Endodermal cell (in vitro differentiated cells): ENCODE data around the gene AJAP1. TPM values are rescaled to one million over a fixed set of nuclear protein-coding genes. Genes with fewer than 3 reads are reported as not detected.

Source experiments
- DNase-seq: peaks from one replicate; pipeline ENCODE4 v3.0.0-alpha.2; 2017
- H3K27ac ChIP-seq: 2 replicates; pipeline ENCODE4 v1.5.1; 2013; ENCODE audit warnings: mild to moderate bottlenecking, low read depth, low read length, moderate library complexity
- H3K27me3 ChIP-seq: 2 replicates; pipeline ENCODE4 v1.6.1; 2013; ENCODE audit warnings: mild to moderate bottlenecking, low read length, moderate library complexity; ENCODE audit not compliant: insufficient read depth, control insufficient read depth, poor library complexity, severe bottlenecking
- H3K36me3 ChIP-seq: 2 replicates; pipeline ENCODE4 v1.7.0; 2013; ENCODE audit warnings: mild to moderate bottlenecking, low read length, moderate library complexity; ENCODE audit not compliant: control insufficient read depth, insufficient read depth
- H3K4me1 ChIP-seq: one replicate; pipeline ENCODE4 v1.7.0; 2013; ENCODE audit warnings: low read length; ENCODE audit not compliant: control insufficient read depth, insufficient read depth
- H3K4me3 ChIP-seq: 2 replicates; pipeline ENCODE4 v1.5.1; 2013; ENCODE audit warnings: mild to moderate bottlenecking, low read length, moderate library complexity
- H3K9ac ChIP-seq: 2 replicates; pipeline ENCODE4 v1.6.1; 2013; ENCODE audit warnings: mild to moderate bottlenecking, low read length, moderate library complexity; ENCODE audit not compliant: poor library complexity, severe bottlenecking; ENCODE audit errors: extremely low read depth
- H3K9me3 ChIP-seq: 2 replicates; pipeline ENCODE4 v1.6.1; 2013; ENCODE audit warnings: mild to moderate bottlenecking, low read length, moderate library complexity; ENCODE audit not compliant: control insufficient read depth
- H3K27ac Mint-ChIP-seq: 2 replicates; pipeline ENCODE4 v1.8.0; 2020; ENCODE audit warnings: mixed read lengths
- H3K27me3 Mint-ChIP-seq: 2 replicates; pipeline ENCODE4 v1.8.0; 2021; ENCODE audit warnings: mild to moderate bottlenecking, mixed read lengths; ENCODE audit not compliant: insufficient read depth
- H3K36me3 Mint-ChIP-seq: 2 replicates; pipeline ENCODE4 v1.8.0; 2020; ENCODE audit warnings: low read depth, mixed read lengths
- H3K4me1 Mint-ChIP-seq: 2 replicates; pipeline ENCODE4 v1.8.0; 2020; ENCODE audit warnings: mixed read lengths
- H3K4me3 Mint-ChIP-seq: 2 replicates; pipeline ENCODE4 v1.8.0; 2020; ENCODE audit warnings: mild to moderate bottlenecking, moderate library complexity, mixed read lengths
- H3K9me3 Mint-ChIP-seq: 2 replicates; pipeline ENCODE4 v1.8.0; 2020; ENCODE audit warnings: mild to moderate bottlenecking, mixed read lengths
- WGBS, 2 experiments: methylation state at CpG; one replicate each; pipeline versions ENCODE4 v1.1.5 to v1.1.7; 2013; ENCODE audit warnings: missing lambda C conversion rate in 2 of 2, mixed read lengths in 1 of 2; ENCODE audit not compliant: insufficient coverage in 1 of 2, insufficient read length in 1 of 2; 5-methylcytosine and 5-hydroxymethylcytosine counted together
- total RNA-seq, 2 donors: library from RNA; stranded (reverse); fragmentation: NEBNext Ultra II Directional in 1 of 2; extraction: Animal tissue kit (Norgen Biotek cat#: 25700) in 1 of 2; gene quantifications; 2 replicates in 1 of 2; 3 replicates in 1 of 2; pipeline ENCODE4 v1.2.1, GENCODE V29; 2021
- TF ChIP-seq, protein P1 (sequence below): fragments of 200-600 bp; sonication (generic); conservative IDR thresholded peaks from 2 replicates; pipeline ENCODE4 v1.5.0; 2021; ENCODE audit warnings: antibody characterized with exemption, mild to moderate bottlenecking

The AJAP1 gene
- total RNA-seq, 2 donors from 2014 or later = 19.4 to 22.1 TPM

DNA sequence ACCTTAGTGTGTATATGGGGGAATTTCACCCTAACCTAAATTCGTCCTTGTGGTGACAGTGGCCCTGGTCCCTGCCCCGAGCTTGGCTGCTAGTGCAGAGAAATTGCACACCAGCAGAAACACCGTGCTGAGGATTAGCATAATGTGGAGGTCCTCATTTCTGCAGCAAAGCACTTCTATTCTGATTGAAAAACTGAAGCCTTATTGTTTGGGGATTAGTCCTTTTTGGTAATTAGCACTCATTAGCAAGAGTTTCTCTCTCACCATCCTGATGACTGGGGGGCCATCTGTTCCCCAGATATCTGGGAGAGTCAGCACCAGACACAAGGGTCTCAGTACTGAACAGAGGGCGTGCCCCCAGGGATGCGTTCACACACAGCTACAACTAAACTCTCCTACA is 55.2 kb downstream of the AJAP1 start:
- Histone ChIP-seq H3K9ac (no peak overlapping the region), H3K27me3 (no peaks in the 10 kb centered on the region), H3K4me1 (peaks cover 36% of the 10 kb centered on the region), H3K36me3 (peaks cover 29% of the 10 kb centered on the region), H3K4me3 (no peak overlapping the region), H3K9me3 (no peaks in the 10 kb centered on the region), H3K27ac (no peak overlapping the region)
- Mint-ChIP-seq H3K4me3 (no peak overlapping the region), H3K4me1 (peaks cover 42% of the 10 kb centered on the region), H3K27ac (no peak overlapping the region), H3K9me3 (no peaks in the 10 kb centered on the region), H3K36me3 (peaks cover 6% of the 10 kb centered on the region), H3K27me3 (peaks cover 18% of the 10 kb centered on the region)
- DNase-seq = no peak
- TF ChIP-seq, protein P1, sequence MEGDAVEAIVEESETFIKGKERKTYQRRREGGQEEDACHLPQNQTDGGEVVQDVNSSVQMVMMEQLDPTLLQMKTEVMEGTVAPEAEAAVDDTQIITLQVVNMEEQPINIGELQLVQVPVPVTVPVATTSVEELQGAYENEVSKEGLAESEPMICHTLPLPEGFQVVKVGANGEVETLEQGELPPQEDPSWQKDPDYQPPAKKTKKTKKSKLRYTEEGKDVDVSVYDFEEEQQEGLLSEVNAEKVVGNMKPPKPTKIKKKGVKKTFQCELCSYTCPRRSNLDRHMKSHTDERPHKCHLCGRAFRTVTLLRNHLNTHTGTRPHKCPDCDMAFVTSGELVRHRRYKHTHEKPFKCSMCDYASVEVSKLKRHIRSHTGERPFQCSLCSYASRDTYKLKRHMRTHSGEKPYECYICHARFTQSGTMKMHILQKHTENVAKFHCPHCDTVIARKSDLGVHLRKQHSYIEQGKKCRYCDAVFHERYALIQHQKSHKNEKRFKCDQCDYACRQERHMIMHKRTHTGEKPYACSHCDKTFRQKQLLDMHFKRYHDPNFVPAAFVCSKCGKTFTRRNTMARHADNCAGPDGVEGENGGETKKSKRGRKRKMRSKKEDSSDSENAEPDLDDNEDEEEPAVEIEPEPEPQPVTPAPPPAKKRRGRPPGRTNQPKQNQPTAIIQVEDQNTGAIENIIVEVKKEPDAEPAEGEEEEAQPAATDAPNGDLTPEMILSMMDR = no peak
- WGBS, 2 experiments = 64 to 75% methylated on average over 4 to 5 of the region's 5 CpGs

DNA sequence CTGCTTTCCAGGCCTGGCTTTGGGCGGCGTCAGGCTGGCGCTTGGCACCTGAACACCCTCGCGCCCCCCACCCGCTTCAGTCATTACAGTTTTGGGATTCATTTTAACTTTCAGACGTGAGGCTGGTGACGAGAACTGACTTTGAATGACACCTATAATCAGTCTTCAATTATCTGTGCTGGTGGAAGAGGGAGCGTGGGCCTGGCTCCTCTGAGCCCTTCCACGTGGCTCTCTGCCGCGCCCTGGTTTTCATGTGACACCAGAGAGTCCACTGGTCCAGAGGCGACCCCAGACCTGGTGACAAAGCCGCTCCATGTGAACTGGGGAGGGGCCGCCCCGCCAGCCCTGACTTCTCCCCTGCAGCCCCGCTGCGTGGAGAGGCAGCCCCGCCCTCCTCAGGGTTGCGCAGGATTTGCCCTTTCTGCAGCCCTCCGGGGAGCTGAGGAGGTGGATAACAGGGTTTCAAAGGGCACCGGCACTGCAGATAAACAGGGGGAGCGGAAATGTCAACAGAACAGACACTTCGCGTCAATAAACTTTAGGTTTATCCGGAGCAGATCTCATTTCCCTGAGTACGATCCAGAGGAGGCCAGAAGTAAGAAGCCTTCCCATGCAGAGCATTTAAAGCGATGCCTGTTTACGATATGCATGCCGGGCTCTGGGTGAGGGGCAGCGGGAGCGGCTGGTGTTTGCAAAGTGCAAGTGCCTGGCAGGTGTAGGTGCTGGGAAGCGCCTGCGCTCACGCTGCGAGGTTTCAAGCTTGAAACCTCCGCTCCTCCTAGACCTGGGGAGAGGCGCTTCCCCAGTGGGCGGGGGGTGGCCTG is 56.4 kb downstream of the AJAP1 start:
- Mint-ChIP-seq H3K4me1 (peaks cover 48% of the 10 kb centered on the region), H3K4me3 (peak overlapping the region; percentile 42), H3K36me3 (peaks cover 11% of the 10 kb centered on the region), H3K27ac (peak overlapping the region; percentile 19), H3K9me3 (peaks cover 8% of the 10 kb centered on the region), H3K27me3 (peaks cover 18% of the 10 kb centered on the region)
- peaks cover 8% of the 10 kb centered on the region for H3K9me3 ChIP-seq
- H3K27me3 ChIP-seq = no peaks in the 10 kb centered on the region
- no peak overlapping the region for H3K27ac ChIP-seq
- DNase-seq = peak; percentile 87
- WGBS, 2 experiments = 25 to 34% methylated on average over 32 to 39 of the region's 39 CpGs
- TF ChIP-seq, protein P1 = no peak
- peaks cover 41% of the 10 kb centered on the region for H3K4me1 ChIP-seq
- H3K9ac ChIP-seq = no peak overlapping the region
- H3K36me3 ChIP-seq = peaks cover 33% of the 10 kb centered on the region
- H3K4me3 ChIP-seq = no peak overlapping the region

DNA sequence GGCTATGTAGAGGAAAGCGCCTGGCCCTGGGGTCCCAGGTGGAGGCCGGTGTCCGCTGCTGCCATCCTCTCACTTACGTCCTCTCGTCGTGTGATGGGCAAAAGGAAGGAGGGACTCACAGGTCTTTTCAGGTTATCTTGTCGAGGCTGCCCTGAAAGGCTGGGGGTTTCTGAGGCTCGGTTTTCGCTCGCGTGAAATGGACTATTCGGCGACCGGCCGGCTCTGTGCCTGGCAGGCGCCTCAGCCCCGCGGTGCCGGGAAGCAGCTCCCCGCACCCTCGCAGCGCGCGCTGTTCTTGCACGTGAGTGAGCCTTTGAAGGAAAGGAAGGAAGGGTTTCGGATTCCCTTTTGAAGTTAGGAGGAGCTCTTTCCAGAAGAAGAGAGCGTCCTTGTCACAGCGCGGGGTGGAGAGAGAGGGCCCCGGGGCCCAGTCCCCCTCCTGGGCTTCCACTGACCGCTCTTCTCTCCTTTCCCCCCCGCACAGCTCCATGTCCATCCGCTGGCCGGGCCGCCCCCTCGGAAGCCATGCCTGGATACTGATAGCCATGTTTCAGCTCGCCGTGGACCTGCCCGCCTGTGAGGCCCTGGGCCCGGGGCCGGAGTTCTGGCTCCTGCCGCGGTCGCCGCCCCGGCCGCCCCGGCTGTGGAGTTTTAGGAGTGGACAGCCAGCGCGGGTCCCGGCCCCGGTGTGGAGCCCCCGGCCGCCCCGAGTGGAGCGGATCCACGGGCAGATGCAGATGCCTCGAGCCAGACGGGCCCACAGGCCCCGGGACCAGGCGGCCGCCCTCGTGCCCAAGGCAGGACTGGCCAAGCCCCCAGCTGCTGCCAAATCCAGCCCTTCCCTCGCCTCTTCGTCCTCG is 57.2 kb downstream of the AJAP1 start:
- H3K27me3 Mint-ChIP-seq = peaks cover 21% of the 10 kb centered on the region
- WGBS, 2 experiments = 47 to 64% methylated on average over 27 to 66 of the region's 66 CpGs
- no peak overlapping the region for H3K27ac Mint-ChIP-seq
- H3K4me3 ChIP-seq = no peak overlapping the region
- no peak overlapping the region for H3K9ac ChIP-seq
- TF ChIP-seq, protein P1 = no peak
- H3K9me3 Mint-ChIP-seq = peaks cover 15% of the 10 kb centered on the region
- DNase-seq = no peak
- peaks cover 41% of the 10 kb centered on the region for H3K4me1 ChIP-seq
- H3K36me3 ChIP-seq = peaks cover 36% of the 10 kb centered on the region
- peaks cover 12% of the 10 kb centered on the region for H3K9me3 ChIP-seq
- H3K27ac ChIP-seq = no peak overlapping the region
- H3K36me3 Mint-ChIP-seq = peaks cover 20% of the 10 kb centered on the region
- H3K4me3 Mint-ChIP-seq = peak overlapping the region; percentile 42
- H3K4me1 Mint-ChIP-seq = peaks cover 48% of the 10 kb centered on the region
- H3K27me3 ChIP-seq = no peaks in the 10 kb centered on the region
